IgD-negative memory B cell (primary cell): ENCODE measurements around the gene UPK1A. TPM values are rescaled to one million over a fixed set of nuclear protein-coding genes. Genes with fewer than 3 reads are reported as not detected.

Experiments used
- H3K27ac Mint-ChIP-seq, 3 donors: one replicate each; pipeline ENCODE4 v1.8.0; 2020 to 2022; ENCODE audit warnings: mild to moderate bottlenecking in 3 of 3, mixed read lengths in 3 of 3, moderate library complexity in 1 of 3
- H3K27me3 Mint-ChIP-seq: one replicate; pipeline ENCODE4 v1.8.0; 2021; ENCODE audit warnings: mixed read lengths
- H3K36me3 Mint-ChIP-seq: one replicate; pipeline ENCODE4 v1.8.0; 2020; ENCODE audit warnings: mild to moderate bottlenecking, mixed read lengths
- H3K4me1 Mint-ChIP-seq, 3 donors: one replicate each; pipeline ENCODE4 v1.8.0; 2020 to 2022; ENCODE audit warnings: mixed read lengths in 3 of 3, mild to moderate bottlenecking in 1 of 3
- H3K4me3 Mint-ChIP-seq, 4 donors: one replicate each; pipeline ENCODE4 v1.8.0; 2020 to 2022; ENCODE audit warnings: mild to moderate bottlenecking in 4 of 4, mixed read lengths in 4 of 4, moderate library complexity in 3 of 4
- H3K9me3 Mint-ChIP-seq, 3 donors: one replicate each; pipeline ENCODE4 v1.8.0; 2020 to 2021; ENCODE audit warnings: mixed read lengths in 3 of 3, mild to moderate bottlenecking in 1 of 3
- polyA plus RNA-seq: library from polyadenylated mRNA; unstranded; fragments of 300-500 nt; fragmentation: Illumina TruSeq; gene quantifications from one replicate; pipeline ENCODE4 v1.2.3, GENCODE V29; 2021

The UPK1A gene
- polyA plus RNA-seq, 1 donor from 2014 or later = not detected

- peak overlapping the region; percentile 90 to 97 (median 93) for H3K27ac Mint-ChIP-seq
- peaks cover 41 to 60% (median 49%) of the 10 kb centered on the region in 3 donors for H3K4me1 Mint-ChIP-seq
- H3K4me3 Mint-ChIP-seq = peak overlapping the region; percentile 79 to 99 (median 93)
- H3K36me3 Mint-ChIP-seq = no peaks in the 10 kb centered on the region
- no peaks in the 10 kb centered on the region for H3K27me3 Mint-ChIP-seq
- no peaks in the 10 kb centered on the region for H3K9me3 Mint-ChIP-seq
Observed at GRCh38 chr19:35714601-35715354, 48.5 kb downstream of the UPK1A start.

GRCh38 chr19:35715355-35715809 is 49.1 kb downstream of the UPK1A start:
- H3K4me3 Mint-ChIP-seq = peak overlapping the region; percentile 79 to 99 (median 95)

GRCh38 chr19:35715981-35716800 is 49.9 kb downstream of the UPK1A start:
- Mint-ChIP-seq H3K4me3 (peak overlapping the region; percentile 79 to 99 (median 95)), H3K36me3 (no peaks in the 10 kb centered on the region), H3K27ac (peak overlapping the region; percentile 90 to 98 (median 97)), H3K27me3 (no peaks in the 10 kb centered on the region), H3K4me1 (peaks cover 33 to 56% (median 40%) of the 10 kb centered on the region in 3 donors), H3K9me3 (no peaks in the 10 kb centered on the region)

More at GRCh38 chr19:35715355-35715809, 49.1 kb downstream of the UPK1A start:
- Mint-ChIP-seq H3K27ac (peak overlapping the region; percentile 90 to 98 (median 97)), H3K27me3 (no peaks in the 10 kb centered on the region), H3K9me3 (no peaks in the 10 kb centered on the region), H3K36me3 (no peaks in the 10 kb centered on the region), H3K4me1 (peaks cover 41 to 60% (median 46%) of the 10 kb centered on the region in 3 donors)

GRCh38 chr19:35716801-35717664 is 50.7 kb downstream of the UPK1A start:
- Mint-ChIP-seq H3K4me1 (peaks cover 29 to 51% (median 35%) of the 10 kb centered on the region in 3 donors), H3K9me3 (no peaks in the 10 kb centered on the region), H3K27ac (peak overlapping the region; percentile 90 to 98 (median 97)), H3K4me3 (peak overlapping the region; percentile 79 to 99 (median 95)), H3K36me3 (no peaks in the 10 kb centered on the region), H3K27me3 (no peaks in the 10 kb centered on the region)

- Mint-ChIP-seq H3K9me3 (no peaks in the 10 kb centered on the region), H3K4me1 (peaks cover 26 to 43% (median 28%) of the 10 kb centered on the region in 3 donors), H3K36me3 (no peaks in the 10 kb centered on the region), H3K27me3 (no peaks in the 10 kb centered on the region), H3K4me3 (peak within 1 kb of the TSS; percentile 91 to 99 (median 95)), H3K27ac (peak within 1 kb of the TSS; percentile 90 to 98 (median 97))
Observed at GRCh38 chr19:35717665-35718344, 51.5 kb downstream of the UPK1A start, which contains the start of gene KMT2B. Gene KMT2B (plus strand): TSS chr19:35718003. CDS start chr19:35718019, 16 bp downstream.

GRCh38 chr19:35718345-35719041 is 52.2 kb downstream of the UPK1A start:
- Mint-ChIP-seq H3K9me3 (no peaks in the 10 kb centered on the region), H3K27me3 (no peaks in the 10 kb centered on the region), H3K36me3 (no peaks in the 10 kb centered on the region), H3K4me3 (peak overlapping the region; percentile 85 to 96 (median 92)), H3K27ac (peak overlapping the region; percentile 76 to 88 (median 83)), H3K4me1 (peaks cover 22 to 37% (median 25%) of the 10 kb centered on the region in 3 donors)

- Mint-ChIP-seq H3K36me3 (no peaks in the 10 kb centered on the region), H3K9me3 (no peaks in the 10 kb centered on the region), H3K27ac (peak overlapping the region in 1 of 3 donors; percentile 88), H3K27me3 (no peaks in the 10 kb centered on the region), H3K4me3 (peak overlapping the region; percentile 85 to 96 (median 92)), H3K4me1 (peaks cover 11 to 27% (median 19%) of the 10 kb centered on the region in 3 donors)
Observed at GRCh38 chr19:35719402-35720162, 53.3 kb downstream of the UPK1A start.

- peaks cover 9 to 23% (median 16%) of the 10 kb centered on the region in 3 donors for H3K4me1 Mint-ChIP-seq
Observed at GRCh38 chr19:35720163-35720524, 53.8 kb downstream of the UPK1A start.

GRCh38 chr19:35720648-35721047 is 54.3 kb downstream of the UPK1A start:
- H3K4me3 Mint-ChIP-seq = peak overlapping the region in 1 of 4 donors; percentile 42
- H3K27ac Mint-ChIP-seq = no peak overlapping the region
- H3K9me3 Mint-ChIP-seq = no peaks in the 10 kb centered on the region
- no peaks in the 10 kb centered on the region for H3K27me3 Mint-ChIP-seq
- H3K4me1 Mint-ChIP-seq = peaks cover 9 to 22% (median 13%) of the 10 kb centered on the region in 3 donors
- no peaks in the 10 kb centered on the region for H3K36me3 Mint-ChIP-seq

More at GRCh38 chr19:35720163-35720524, 53.8 kb downstream of the UPK1A start:
- Mint-ChIP-seq H3K27me3 (no peaks in the 10 kb centered on the region), H3K9me3 (no peaks in the 10 kb centered on the region), H3K4me3 (peak overlapping the region in 1 of 4 donors; percentile 42), H3K36me3 (no peaks in the 10 kb centered on the region), H3K27ac (no peak overlapping the region)

GRCh38 chr19:35721374-35721773 is 55.1 kb downstream of the UPK1A start:
- Mint-ChIP-seq H3K4me1 (peaks cover 5 to 15% (median 7%) of the 10 kb centered on the region in 3 donors), H3K36me3 (peaks cover 1% of the 10 kb centered on the region), H3K27me3 (no peaks in the 10 kb centered on the region), H3K4me3 (peak overlapping the region in 3 of 4 donors; percentile 17 to 27 (median 25)), H3K9me3 (no peaks in the 10 kb centered on the region), H3K27ac (no peak overlapping the region)

GRCh38 chr19:35722461-35722860 is 56.1 kb downstream of the UPK1A start:
- Mint-ChIP-seq H3K9me3 (no peaks in the 10 kb centered on the region), H3K4me3 (peak overlapping the region in 1 of 4 donors; percentile 9), H3K27ac (no peak overlapping the region), H3K4me1 (peaks cover 0 to 10% (median 5%) of the 10 kb centered on the region in 3 donors), H3K27me3 (no peaks in the 10 kb centered on the region), H3K36me3 (peaks cover 1% of the 10 kb centered on the region)

GRCh38 chr19:35722897-35723296 is 56.6 kb downstream of the UPK1A start:
- Mint-ChIP-seq H3K27me3 (no peaks in the 10 kb centered on the region), H3K4me3 (no peak overlapping the region), H3K9me3 (no peaks in the 10 kb centered on the region), H3K36me3 (peaks cover 4% of the 10 kb centered on the region), H3K27ac (no peak overlapping the region), H3K4me1 (peaks cover 0 to 10% (median 5%) of the 10 kb centered on the region in 3 donors)
